ENCODE data around the gene SCGB1D2.

- TF ChIP-seq CTCF (IDR thresholded peaks at IDR 0.05): no peak
- TF ChIP-seq EP300 (IDR thresholded peaks at IDR 0.05): no peak
- TF ChIP-seq POLR2A (IDR thresholded peaks at IDR 0.05): no peak
- no peak for TF ChIP-seq POLR2AphosphoS5 (IDR thresholded peaks at IDR 0.05)
Observed at GRCh38 chr11:62223095-62223494, 18.9 kb upstream of the SCGB1D2 start.

All from suprapubic skin (tissue), 4 donors.